Liver (tissue), 9 donors: ENCODE measurements around the gene TENT5C. TPM values are rescaled to one million over a fixed set of nuclear protein-coding genes. Genes with fewer than 3 reads are reported as not detected.

Experiments
- DNase-seq: peaks from one replicate; pipeline ENCODE4 v3.0.0-alpha.2; 2017; ENCODE audit warnings: low spot score
- H3K27ac ChIP-seq, 2 donors: one replicate each; pipeline ENCODE4 v1.7.0; 2013; ENCODE audit warnings: inconsistent platforms in 2 of 2, low read length in 2 of 2, control low read depth in 1 of 2, low read depth in 1 of 2, mild to moderate bottlenecking in 1 of 2
- H3K27me3 ChIP-seq, 4 donors: one replicate each; pipeline versions ENCODE4 v1.6.1 to v1.7.0; 2013; ENCODE audit warnings: low read length in 3 of 4, inconsistent platforms in 1 of 4, mild to moderate bottlenecking in 1 of 4, moderate library complexity in 1 of 4; ENCODE audit not compliant: control insufficient read depth in 4 of 4, insufficient read depth in 4 of 4
- H3K36me3 ChIP-seq, 4 donors: one replicate each; pipeline versions ENCODE4 v1.6.1 to v1.7.0; 2013; ENCODE audit warnings: low read length in 3 of 4, mild to moderate bottlenecking in 3 of 4, low read depth in 1 of 4, moderate library complexity in 1 of 4; ENCODE audit not compliant: control insufficient read depth in 4 of 4, insufficient read depth in 3 of 4
- H3K4me1 ChIP-seq, 4 donors: one replicate each; pipeline versions ENCODE4 v1.6.1 to v1.7.0; 2013; ENCODE audit warnings: low read length in 3 of 4, mild to moderate bottlenecking in 3 of 4, moderate library complexity in 1 of 4; ENCODE audit not compliant: control insufficient read depth in 4 of 4, insufficient read depth in 4 of 4
- H3K4me3 ChIP-seq, 3 donors: one replicate each; pipeline versions ENCODE4 v1.6.1 to v1.7.0; 2013; ENCODE audit warnings: low read length in 3 of 3, control low read depth in 1 of 3, low read depth in 1 of 3, mild to moderate bottlenecking in 1 of 3
- H3K9ac ChIP-seq, 2 donors: one replicate each; pipeline ENCODE4 v1.7.0; 2013; ENCODE audit warnings: low read length in 2 of 2, mild to moderate bottlenecking in 2 of 2, moderate library complexity in 2 of 2, control low read depth in 1 of 2, low read depth in 1 of 2
- H3K9me3 ChIP-seq, 4 donors: one replicate each; pipeline versions ENCODE4 v1.6.1 to v1.7.0; 2013; ENCODE audit warnings: low read length in 3 of 4; ENCODE audit not compliant: control insufficient read depth in 4 of 4
- ATF3 ChIP-seq: IDR thresholded peaks from 2 replicates; pipeline ENCODE4 v1.6.1; 2016; ENCODE audit warnings: antibody characterized with exemption
- CTCF ChIP-seq: fragments of 150-350 bp; IDR thresholded peaks from 2 replicates; pipeline ENCODE4 v1.5.1; 2017; ENCODE audit warnings: improper control_type of control experiment, low read depth, low read length; ENCODE audit not compliant: missing input control
- EGR1 ChIP-seq, 2 donors: IDR thresholded peaks; 2 replicates each; pipeline ENCODE4 v1.6.1; 2016 to 2018; ENCODE audit warnings: antibody characterized with exemption in 2 of 2, low read depth in 2 of 2
- FOXA1 ChIP-seq: IDR thresholded peaks from 2 replicates; pipeline ENCODE4 v1.6.1; 2016; ENCODE audit warnings: antibody characterized with exemption
- FOXA2 ChIP-seq: IDR thresholded peaks from 2 replicates; pipeline ENCODE4 v1.6.1; 2016; ENCODE audit warnings: antibody characterized with exemption
- GABPA ChIP-seq, 2 donors: IDR thresholded peaks in 1 of 2; conservative IDR thresholded peaks in 1 of 2; 2 replicates each; pipeline ENCODE4 v1.6.1; 2016; ENCODE audit warnings: antibody characterized with exemption in 2 of 2, mild to moderate bottlenecking in 1 of 2, moderate library complexity in 1 of 2
- HNF4A ChIP-seq, 2 donors: conservative IDR thresholded peaks; 2 replicates each; pipeline ENCODE4 v1.6.1; 2016; ENCODE audit warnings: antibody characterized with exemption in 2 of 2, mild to moderate bottlenecking in 2 of 2
- HNF4G ChIP-seq: IDR thresholded peaks from 2 replicates; pipeline ENCODE4 v1.6.1; 2016; ENCODE audit warnings: antibody characterized with exemption
- JUND ChIP-seq, 2 donors: IDR thresholded peaks; 2 replicates each; pipeline ENCODE4 v1.6.1; 2016; ENCODE audit warnings: antibody characterized with exemption in 2 of 2
- MAX ChIP-seq: IDR thresholded peaks from 2 replicates; pipeline ENCODE4 v1.6.1; 2016; ENCODE audit warnings: antibody characterized with exemption
- NR2F2 ChIP-seq: IDR thresholded peaks from 2 replicates; pipeline ENCODE4 v1.6.1; 2016; ENCODE audit warnings: antibody characterized with exemption
- RAD21 ChIP-seq, 2 donors: IDR thresholded peaks; 2 replicates each; pipeline ENCODE4 v1.6.1; 2016; ENCODE audit warnings: antibody characterized with exemption in 2 of 2, mild to moderate bottlenecking in 2 of 2
- REST ChIP-seq: IDR thresholded peaks from 2 replicates; pipeline ENCODE4 v1.6.1; 2016; ENCODE audit warnings: antibody characterized with exemption, mild to moderate bottlenecking
- RXRA ChIP-seq, 2 donors: IDR thresholded peaks; 2 replicates each; pipeline ENCODE4 v1.6.1; 2017 to 2018; ENCODE audit warnings: antibody characterized with exemption in 2 of 2, mild to moderate bottlenecking in 1 of 2
- SP1 ChIP-seq: IDR thresholded peaks from 2 replicates; pipeline ENCODE4 v1.6.1; 2018; ENCODE audit warnings: antibody characterized with exemption, mild to moderate bottlenecking
- TAF1 ChIP-seq: conservative IDR thresholded peaks from 2 replicates; pipeline ENCODE4 v1.6.1; 2016; ENCODE audit warnings: antibody characterized with exemption, mild to moderate bottlenecking
- YY1 ChIP-seq: IDR thresholded peaks from 2 replicates; pipeline ENCODE4 v1.6.1; 2016; ENCODE audit warnings: antibody characterized with exemption, mild to moderate bottlenecking
- ZBTB33 ChIP-seq: IDR thresholded peaks from 2 replicates; pipeline ENCODE4 v1.6.1; 2016; ENCODE audit warnings: antibody characterized with exemption
- WGBS: extraction: QIAGEN DNeasy Blood & Tissue Kit; methylation state at CpG from one replicate; pipeline ENCODE4 v1.1.7; 2013; 5-methylcytosine and 5-hydroxymethylcytosine counted together
- polyA plus RNA-seq, 2 donors: library from polyadenylated mRNA; stranded (reverse) in 1 of 2; unstranded in 1 of 2; fragments of 200-250 nt in 1 of 2; fragments of >200 nt in 1 of 2; fragmentation: Nextera tagmentation in 1 of 2; extraction: Ambion mirVana in 1 of 2; gene quantifications; one replicate each; pipeline versions ENCODE4 v1.2.1 to v1.2.3, GENCODE V29; 2013 to 2015
- total RNA-seq, 2 donors: library from RNA; depleted of rRNA; stranded (reverse); fragments of >200 nt; gene quantifications; one replicate each; pipeline ENCODE4 v1.2.3, GENCODE V29; 2014
- donor health status: healthy.
- donor health status: healthy.
- donor health status: healthy.
- donor health status: healthy.
- donor health status: healthy.

TENT5C gene
- total and polyA plus RNA-seq, 4 donors = 1.1 to 200 (median 4.8) TPM

GRCh38 chr1:117581391-117581943, 24.4 kb upstream of the TENT5C start:
- Histone ChIP-seq H3K9ac (no peak overlapping the region), H3K27ac (no peak overlapping the region), H3K4me3 (no peak overlapping the region), H3K27me3 (no peaks in the 10 kb centered on the region), H3K4me1 (no peaks in the 10 kb centered on the region), H3K9me3 (no peaks in the 10 kb centered on the region), H3K36me3 (no peaks in the 10 kb centered on the region)
- TF ChIP-seq FOXA2 = no peak
- no peak for TF ChIP-seq EGR1 (IDR thresholded peaks at IDR 0.05; ENCODE audit: low read depth in 2 of 2)
- no peak for TF ChIP-seq ATF3
- TF ChIP-seq SP1 = no peak
- TF ChIP-seq ZBTB33 = no peak
- no peak for TF ChIP-seq RXRA (IDR thresholded peaks at IDR 0.05)
- no peak for TF ChIP-seq RAD21 (IDR thresholded peaks at IDR 0.05)
- no peak for TF ChIP-seq CTCF
- TF ChIP-seq FOXA1 = no peak
- TF ChIP-seq GABPA (IDR thresholded peaks at IDR 0.05 in 1 of 2, conservative IDR thresholded peaks at IDR 0.05 in 1 of 2) = no peak
- TF ChIP-seq MAX = no peak
- TF ChIP-seq TAF1 = no peak
- TF ChIP-seq HNF4A (conservative IDR thresholded peaks at IDR 0.05) = no peak
- TF ChIP-seq HNF4G = no peak
- TF ChIP-seq REST = no peak
- no peak for TF ChIP-seq NR2F2
- TF ChIP-seq JUND (IDR thresholded peaks at IDR 0.05) = no peak
- no peak for TF ChIP-seq YY1
- DNase-seq = no peak
- 95% methylated on average over 10 of the region's 10 CpGs for WGBS
